ENCODE results near the gene CDK6. TPM values are rescaled to one million over a fixed set of nuclear protein-coding genes. Genes with fewer than 3 reads are reported as not detected.

The CDK6 gene
- total RNA-seq, 2 donors from 2014 or later, result 32.6 to 35.0 TPM

DNA sequence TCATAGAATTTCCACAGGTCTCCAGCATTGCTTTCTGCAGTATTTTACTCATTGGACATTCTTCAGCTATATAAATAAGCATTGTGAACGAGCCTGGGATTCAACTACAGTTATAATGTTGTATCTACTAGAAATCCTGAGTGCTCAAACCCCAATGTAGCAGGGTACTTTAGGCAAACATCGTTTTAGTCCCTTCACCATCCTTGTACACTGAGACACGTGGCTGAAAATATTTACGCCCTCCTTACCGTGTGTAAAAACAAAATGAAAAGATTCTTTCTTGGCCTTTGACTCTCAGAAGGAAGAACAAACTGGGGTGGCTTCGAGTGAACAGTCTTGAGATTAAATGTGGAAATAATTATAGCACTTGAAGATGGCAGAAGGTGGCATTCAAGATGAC, 25.2 kb downstream of the CDK6 start:
- Histone ChIP-seq H3K9me3 (no peaks in the 10 kb centered on the region), H3K4me1 (peaks cover 14% of the 10 kb centered on the region), H3K27me3 (no peaks in the 10 kb centered on the region), H3K4me3 (no peak overlapping the region), H3K36me3 (replicated peaks in 1 of 2; ENCODE audit: insufficient read depth in 1 of 2, low read depth in 2 of 2) (no peaks in the 10 kb centered on the region), H3K27ac (no peak overlapping the region)
- 91 to 98% methylated on average over 6 of the region's 6 CpGs for WGBS, 2 donors
- intact Hi-C loops (cut with DNase I), result no loop called here
- no peak for DNase-seq
- TF ChIP-seq CTCF (IDR thresholded peaks at IDR 0.05), result no peak
- no peak for TF ChIP-seq POLR2A (IDR thresholded peaks at IDR 0.05)
- no peak for ATAC-seq

GRCh38 chr7:92809760-92810573, 26.4 kb downstream of the CDK6 start:
- 17 to 20% methylated on average over 10 of the region's 10 CpGs for WGBS, 2 donors
- Histone ChIP-seq H3K36me3 (replicated peaks in 1 of 2; ENCODE audit: insufficient read depth in 1 of 2, low read depth in 2 of 2) (no peaks in the 10 kb centered on the region), H3K4me1 (peaks cover 14% of the 10 kb centered on the region), H3K4me3 (no peak overlapping the region), H3K27ac (peak overlapping the region in 3 of 4 donors; percentile 64 to 85 (median 67)), H3K9me3 (no peaks in the 10 kb centered on the region), H3K27me3 (no peaks in the 10 kb centered on the region)
- peak; percentile 98 for ATAC-seq
- intact Hi-C loops (cut with DNase I), result no loop called here
- TF ChIP-seq CTCF (IDR thresholded peaks at IDR 0.05) (no peak), POLR2A (IDR thresholded peaks at IDR 0.05) (no peak)
- peak; percentile 78 to 91 (median 82) for DNase-seq

- ATAC-seq (peak; percentile 24), DNase-seq (no peak)
- TF ChIP-seq POLR2A (IDR thresholded peaks at IDR 0.05) (no peak), CTCF (IDR thresholded peaks at IDR 0.05) (no peak)
- Histone ChIP-seq H3K9me3 (no peaks in the 10 kb centered on the region), H3K36me3 (replicated peaks in 1 of 2; ENCODE audit: insufficient read depth in 1 of 2, low read depth in 2 of 2) (no peaks in the 10 kb centered on the region), H3K27me3 (no peaks in the 10 kb centered on the region), H3K4me1 (peaks cover 14% of the 10 kb centered on the region), H3K27ac (peak overlapping the region; percentile 51 to 85 (median 66)), H3K4me3 (no peak overlapping the region)
- intact Hi-C loops (cut with DNase I), result no loop called here
Observed at GRCh38 chr7:92809397-92809759, 27.0 kb downstream of the CDK6 start.

- DNase-seq, result no peak
- Histone ChIP-seq H3K27ac (peak overlapping the region in 1 of 4 donors; percentile 85), H3K36me3 (replicated peaks in 1 of 2; ENCODE audit: insufficient read depth in 1 of 2, low read depth in 2 of 2) (no peaks in the 10 kb centered on the region), H3K9me3 (no peaks in the 10 kb centered on the region), H3K4me1 (peaks cover 19% of the 10 kb centered on the region), H3K27me3 (no peaks in the 10 kb centered on the region), H3K4me3 (no peak overlapping the region)
- intact Hi-C loops (cut with DNase I), result no loop called here
- ATAC-seq, result no peak
- TF ChIP-seq CTCF (IDR thresholded peaks at IDR 0.05), result no peak
- no peak for TF ChIP-seq POLR2A (IDR thresholded peaks at IDR 0.05)
Observed at GRCh38 chr7:92808635-92809034, 27.7 kb downstream of the CDK6 start.

DNA sequence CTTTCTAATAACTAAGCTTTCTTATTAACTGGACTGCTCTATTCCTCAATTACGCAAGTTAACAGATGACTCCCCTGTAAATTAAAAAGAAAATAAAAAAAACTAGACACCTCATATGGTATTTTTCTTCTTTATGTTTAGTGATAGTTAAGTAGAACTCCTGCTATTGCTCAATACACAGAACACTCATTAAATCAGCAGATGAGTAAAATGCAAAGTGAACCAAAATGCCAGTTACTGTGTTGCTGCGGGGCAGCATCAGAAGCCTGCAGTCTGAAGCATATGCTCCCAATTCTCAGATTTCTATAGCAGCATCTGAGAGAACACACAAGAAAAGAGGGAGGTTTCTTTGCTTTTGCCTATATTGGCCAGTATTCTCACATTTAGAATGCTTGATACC, 28.4 kb downstream of the CDK6 start:
- Histone ChIP-seq H3K9me3 (no peaks in the 10 kb centered on the region), H3K36me3 (replicated peaks in 1 of 2; ENCODE audit: insufficient read depth in 1 of 2, low read depth in 2 of 2) (no peaks in the 10 kb centered on the region), H3K27me3 (no peaks in the 10 kb centered on the region), H3K4me3 (no peak overlapping the region), H3K27ac (no peak overlapping the region), H3K4me1 (peaks cover 25% of the 10 kb centered on the region)
- 87 to 93% methylated on average over 2 of the region's 2 CpGs for WGBS, 2 donors
- intact Hi-C loops (cut with DNase I), result no loop called here
- TF ChIP-seq POLR2A (IDR thresholded peaks at IDR 0.05) (no peak), CTCF (IDR thresholded peaks at IDR 0.05) (no peak)
- ATAC-seq (no peak), DNase-seq (no peak)
